Uterus (tissue), 2 donors: ENCODE measurements around the gene EHMT1.

Experiments used
- CTCF ChIP-seq, 4 experiments: fragments of 200-600 bp in 2 of 4; fragments of 450-650 bp in 2 of 4; sonication (generic) in 2 of 4; IDR thresholded peaks; one replicate each; pipeline ENCODE4 v1.5.1; 2016 to 2019; ENCODE audit warnings: antibody characterized with exemption in 4 of 4, mild to moderate bottlenecking in 2 of 4, moderate library complexity in 1 of 4
- POLR2A ChIP-seq, 2 donors: fragments of 450-650 bp; IDR thresholded peaks; one replicate each; pipeline ENCODE4 v1.6.1; 2016; ENCODE audit warnings: antibody characterized with exemption in 2 of 2, mild to moderate bottlenecking in 1 of 2, moderate library complexity in 1 of 2

- TF ChIP-seq CTCF (IDR thresholded peaks at IDR 0.05), result no peak
- no peak for TF ChIP-seq POLR2A (IDR thresholded peaks at IDR 0.05)
Measured at GRCh38 chr9:137739371-137740309, 120.8 kb downstream of the EHMT1 start.
